ENCODE measurements around the gene RLN3. TPM values are rescaled to one million over a fixed set of nuclear protein-coding genes. Genes with fewer than 3 reads are reported as not detected.
"Not testable (repeated sequence)": the region's sequence is repeated elsewhere in the genome, so short reads cannot be mapped to it uniquely, and the experiment has no call there.

RLN3 gene
- total and polyA plus RNA-seq, 2 of the 8 experiments (the other 6 are each of a cell fraction or from before 2014, with no cell fraction given): not detected

GRCh38 chr19:14047866-14048265 is 19.9 kb downstream of the RLN3 start:
- peak overlapping the region; percentile 68; the same call in 1 of the 2 replicates for H4K8ac ChIP-seq (ENCODE audit: extremely low read depth, insufficient read depth, low read length)
- 90% methylated on average over 8 of the region's 10 CpGs; no CpG with 5 or more reads in 1 of the 2 experiments for WGBS, 2 experiments (ENCODE audit: extremely low coverage in 1 of 2, insufficient coverage in 1 of 2, insufficient read length in 1 of 2, insufficient replicate concordance in 2 of 2, low coverage in 1 of 2, low lambda C conversion rate in 2 of 2, missing lambda C conversion rate in 1 of 2)

More at GRCh38 chr19:14047866-14048265, 19.9 kb downstream of the RLN3 start:
- not testable (repeated sequence) for H3K4me2 ChIP-seq (ENCODE audit: insufficient read depth in 1 of 2, low read depth in 2 of 2, low read length in 2 of 2); H2BK20ac ChIP-seq (ENCODE audit: low read length); H4K20me1 ChIP-seq (replicated peaks in 1 of 2; ENCODE audit: control insufficient read depth in 1 of 2, insufficient read depth in 2 of 2, low read length in 2 of 2); FAIRE-seq; H2BK120ac ChIP-seq (replicated peaks; ENCODE audit: low read depth, low read length); H3K9me3 ChIP-seq (ENCODE audit: insufficient read depth in 2 of 2, low read depth in 1 of 2, low read length in 1 of 2); H4K5ac ChIP-seq (ENCODE audit: insufficient read length, low read depth, low read length); H3K36me3 ChIP-seq (ENCODE audit: control insufficient read depth in 2 of 4, insufficient read depth in 4 of 4, low read length in 3 of 4); H2AFZ ChIP-seq (ENCODE audit: low read length); H3K18ac ChIP-seq (ENCODE audit: extremely low read depth, low read length); H3K4ac ChIP-seq (replicated peaks; ENCODE audit: insufficient read length, low read depth, low read length); H2BK5ac ChIP-seq (ENCODE audit: low read depth, low read length); H4K91ac ChIP-seq (replicated peaks; ENCODE audit: insufficient read length, low read length); H2BK15ac ChIP-seq (ENCODE audit: low read length); H3K23ac ChIP-seq (ENCODE audit: insufficient read length); H3K56ac ChIP-seq (replicated peaks; ENCODE audit: insufficient read length, low read depth, low read length); H3K14ac ChIP-seq (ENCODE audit: insufficient read length); H3K27me3 ChIP-seq (replicated peaks in 1 of 4; ENCODE audit: control insufficient read depth in 3 of 4, extremely low read depth in 1 of 4, insufficient read depth in 3 of 4, low read length in 3 of 4); H3K23me2 ChIP-seq (ENCODE audit: low read depth, low read length); H3K4me1 ChIP-seq (replicated peaks in 1 of 4; ENCODE audit: control insufficient read depth in 3 of 4, insufficient read depth in 4 of 4, low read length in 3 of 4); H3K79me1 ChIP-seq (ENCODE audit: low read depth, low read length); H3K9ac ChIP-seq (replicated peaks in 1 of 4; ENCODE audit: extremely low read depth in 1 of 4, low read depth in 3 of 4, low read length in 3 of 4); H3K4me3 ChIP-seq (ENCODE audit: extremely low read depth in 1 of 4, insufficient read depth in 2 of 4, low read depth in 3 of 4, low read length in 4 of 4); DNase-seq (ENCODE audit: low read depth in 1 of 2, low spot score in 2 of 2); H2AK5ac ChIP-seq (ENCODE audit: low read depth, low read length); H3K27ac ChIP-seq (ENCODE audit: low read depth, low read length); H3K79me2 ChIP-seq (ENCODE audit: control insufficient read depth in 1 of 2, insufficient read depth in 2 of 2, low read length in 2 of 2); H2BK12ac ChIP-seq (ENCODE audit: low read depth, low read length)
- POLR2A ChIA-PET (ENCODE audit: partially characterized antibody): interaction anchor here (1.1 to 1.2 kb wide), 2 partner anchors 9 to 86 kb away, joined by 3 to 5 read pairs; no protein-coding TSS in a partner anchor
- CTCF ChIA-PET (ENCODE audit: partially characterized antibody): interaction anchor here (0.7 to 9.9 kb wide), 31 partner anchors 9 to 953 kb away, joined by 3 to 77 read pairs (median 5); partner anchors contain the start of genes DCAF15, IL27RA, MISP3 and PALM3
